HepG2 (cell line): Measurements from ENCODE around the gene PIF1. TPM values are rescaled to one million over a fixed set of nuclear protein-coding genes. Genes with fewer than 3 reads are reported as not detected.

Experiments used
- CCAR2 ChIP-seq: fragments of 200-400 bp; formaldehyde crosslinking; optimal IDR thresholded peaks from 2 replicates; pipeline ENCODE3; 2018; ENCODE audit warnings: low read depth, mild to moderate bottlenecking, low read length, moderate library complexity
- CERS6 ChIP-seq: sonication (generic); formaldehyde crosslinking; IDR thresholded peaks from 2 replicates; pipeline ENCODE4 v1.5.0; 2020; ENCODE audit warnings: missing genetic modification reagents
- FOXA1 ChIP-seq, 2 experiments: fragments of 450-650 bp in 1 of 2; sonication (generic) in 1 of 2; formaldehyde crosslinking in 1 of 2; IDR thresholded peaks; 2 replicates each; pipeline versions ENCODE4 v1.4.0 to v1.6.1; 2016 to 2020; ENCODE audit warnings: missing genetic modification reagents in 1 of 2
- HMG20A ChIP-seq: IDR thresholded peaks from 2 replicates; pipeline ENCODE4 v1.6.1; 2016; ENCODE audit warnings: borderline replicate concordance
- HOMEZ ChIP-seq: IDR thresholded peaks from 2 replicates; pipeline ENCODE4 v1.6.1; 2016; ENCODE audit warnings: low read depth
- KDM2A ChIP-seq: sonication (generic); formaldehyde crosslinking; IDR thresholded peaks from 2 replicates; pipeline ENCODE4 v1.4.0; 2020; ENCODE audit warnings: low read depth, missing genetic modification reagents, borderline replicate concordance
- MATR3 ChIP-seq: sonication (generic); formaldehyde crosslinking; IDR thresholded peaks from 2 replicates; pipeline ENCODE4 v1.4.0; 2020; ENCODE audit warnings: missing genetic modification reagents
- MZF1 ChIP-seq: sonication (generic); formaldehyde crosslinking; IDR thresholded peaks from 2 replicates; pipeline ENCODE4 v1.8.1; 2023; ENCODE audit warnings: mild to moderate bottlenecking, missing genetic modification reagents, borderline replicate concordance
- SUZ12 ChIP-seq: fragments of 150-350 bp; IDR thresholded peaks from 2 replicates; pipeline ENCODE4 v1.6.1; 2014; ENCODE audit warnings: low read depth, low read length
- TSC22D2 ChIP-seq: sonication (generic); formaldehyde crosslinking; IDR thresholded peaks from 2 replicates; pipeline ENCODE4 v1.5.1; 2020; ENCODE audit warnings: missing genetic modification reagents, mild to moderate bottlenecking, borderline replicate concordance
- ZEB1 ChIP-seq: IDR thresholded peaks from 2 replicates; pipeline ENCODE4 v1.6.1; 2012; ENCODE audit warnings: mild to moderate bottlenecking, low read depth, inconsistent platforms; ENCODE audit not compliant: insufficient replicate concordance
- ZNF251 ChIP-seq: sonication (generic); formaldehyde crosslinking; IDR thresholded peaks from 2 replicates; pipeline ENCODE4 v1.9.0; 2021; ENCODE audit warnings: mild to moderate bottlenecking, missing genetic modification reagents
- ZNF331 ChIP-seq: sonication (generic); formaldehyde crosslinking; IDR thresholded peaks from 2 replicates; pipeline ENCODE4 v1.4.0; 2020; ENCODE audit warnings: missing genetic modification reagents
- ZNF333 ChIP-seq: sonication (generic); formaldehyde crosslinking; IDR thresholded peaks from 2 replicates; pipeline ENCODE4 v1.4.0; 2020; ENCODE audit warnings: mild to moderate bottlenecking, missing genetic modification reagents, borderline replicate concordance
- ZNF431 ChIP-seq: sonication (generic); formaldehyde crosslinking; IDR thresholded peaks from 2 replicates; pipeline ENCODE4 v1.9.0; 2022; ENCODE audit warnings: missing genetic modification reagents, low read depth, mild to moderate bottlenecking, borderline replicate concordance
- ZNF609 ChIP-seq: sonication (generic); formaldehyde crosslinking; IDR thresholded peaks from 2 replicates; pipeline ENCODE4 v1.4.0; 2020; ENCODE audit warnings: mild to moderate bottlenecking, missing genetic modification reagents, borderline replicate concordance
- ZNF670 ChIP-seq: sonication (generic); formaldehyde crosslinking; IDR thresholded peaks from 2 replicates; pipeline ENCODE4 v1.8.0; 2022; ENCODE audit warnings: mild to moderate bottlenecking, missing genetic modification reagents, borderline replicate concordance
- ZNF691 ChIP-seq: sonication (generic); formaldehyde crosslinking; IDR thresholded peaks from 2 replicates; pipeline ENCODE4 v1.4.0; 2020; ENCODE audit warnings: missing genetic modification reagents, low read depth, mild to moderate bottlenecking, borderline replicate concordance
- ZXDC ChIP-seq: sonication (generic); formaldehyde crosslinking; IDR thresholded peaks from 2 replicates; pipeline ENCODE4 v1.5.0; 2020; ENCODE audit warnings: mild to moderate bottlenecking, missing genetic modification reagents
- polyA plus RNA-seq, 8 experiments: library from polyadenylated mRNA; depleted of rRNA in 3 of 8; stranded (reverse) in 7 of 8; unstranded in 1 of 8; fragments of >200 nt; fragmentation: Illumina TruSeq in 4 of 8; extraction: Trizol in 4 of 8; gene quantifications; 2 replicates each; pipeline versions ENCODE4 v1.2.1 to v1.2.3, GENCODE V29; 2011 to 2016; ENCODE audit warnings: low read depth in 4 of 8, missing spikeins in 1 of 8, mixed read lengths in 1 of 8; ENCODE audit not compliant: insufficient read depth in 1 of 8
- total RNA-seq, 5 experiments: library from RNA; depleted of rRNA; stranded (reverse); fragments of >200 nt; fragmentation: Illumina TruSeq; extraction: Trizol; gene quantifications; 2 replicates each; pipeline ENCODE4 v1.2.3, GENCODE V29; 2016; ENCODE audit warnings: low read depth in 1 of 5

Gene PIF1
- total and polyA plus RNA-seq, 2 of the 13 experiments (the other 11 are each of a cell fraction or from before 2014, with no cell fraction given), result 18.5 to 19.7 TPM

- TF ChIP-seq CERS6 (CRISPR knock-in tag) (no peak), ZNF331 (CRISPR knock-in tag) (peak; percentile 45; the same call in 1 of the 2 replicates), SUZ12 (no peak), ZNF670 (no peak), HMG20A (CRISPR knock-in tag) (peak; percentile 33), ZEB1 (no peak), ZNF333 (CRISPR knock-in tag) (no peak), KDM2A (peak; percentile 71), MZF1 (CRISPR knock-in tag) (no peak), ZNF251 (CRISPR knock-in tag) (no peak), ZNF431 (CRISPR knock-in tag) (no peak), FOXA1 (IDR thresholded peaks at IDR 0.05) (no peak), FOXA1 (CRISPR knock-in tag; IDR thresholded peaks at IDR 0.05) (0 out of 2 replicates have a peak, but pooled peaks have one; percentile 14), CCAR2 (no peak), ZNF609 (CRISPR knock-in tag) (no peak), MATR3 (CRISPR knock-in tag) (no peak), TSC22D2 (CRISPR knock-in tag) (no peak), ZNF691 (CRISPR knock-in tag) (peak; percentile 64; the same call in 1 of the 2 replicates), ZXDC (CRISPR knock-in tag) (no peak), HOMEZ (CRISPR knock-in tag) (no peak)
Measured at GRCh38 chr15:64816452-64816851, 9.0 kb downstream of the PIF1 start (continued).
